Osteoblast (primary cell): Measurements from ENCODE around the gene CD300LB. TPM values are rescaled to one million over a fixed set of nuclear protein-coding genes. Genes with fewer than 3 reads are reported as not detected.
"Not testable (repeated sequence)": the region's sequence is repeated elsewhere in the genome, so short reads cannot be mapped to it uniquely, and the experiment has no call there.

Experiments
- DNase-seq: peaks from one replicate; pipeline ENCODE4 v3.0.0; 2011; ENCODE audit warnings: low spot score, mixed read lengths; ENCODE audit not compliant: insufficient read length; ENCODE audit errors: missing footprints
- H2AFZ ChIP-seq: 2 replicates; pipeline ENCODE4 v1.6.0; 2011; ENCODE audit warnings: mild to moderate bottlenecking, low read length
- H3K27ac ChIP-seq: 2 replicates; pipeline ENCODE4 v1.5.1; 2011; ENCODE audit warnings: mild to moderate bottlenecking, low read depth, low read length, moderate library complexity
- H3K27me3 ChIP-seq: 2 replicates; pipeline ENCODE4 v1.6.0; 2012; ENCODE audit warnings: mild to moderate bottlenecking, control low read depth, inconsistent platforms, low read length, moderate library complexity; ENCODE audit not compliant: insufficient read depth
- H3K36me3 ChIP-seq: 2 replicates; pipeline ENCODE4 v1.5.1; 2011; ENCODE audit warnings: mild to moderate bottlenecking, low read length, control low read depth, moderate library complexity; ENCODE audit not compliant: insufficient read depth
- H3K4me1 ChIP-seq: 2 replicates; pipeline ENCODE4 v1.5.1; 2011; ENCODE audit warnings: mild to moderate bottlenecking, low read length, control low read depth, moderate library complexity; ENCODE audit not compliant: insufficient read depth
- H3K4me2 ChIP-seq: 2 replicates; pipeline ENCODE4 v1.6.0; 2011; ENCODE audit warnings: mild to moderate bottlenecking, low read length; ENCODE audit not compliant: insufficient read depth
- H3K4me3 ChIP-seq: fragments of 200-600 bp; sonication (generic); 3 replicates; pipeline ENCODE4 v1.5.1; 2012; ENCODE audit warnings: mild to moderate bottlenecking, low read length, inconsistent platforms; ENCODE audit not compliant: insufficient read depth
- H3K79me2 ChIP-seq: 2 replicates; pipeline ENCODE4 v1.6.0; 2012; ENCODE audit warnings: mild to moderate bottlenecking, low read length, control low read depth, inconsistent platforms; ENCODE audit not compliant: insufficient read depth
- H3K9me3 ChIP-seq: 2 replicates; pipeline ENCODE4 v1.5.1; 2011; ENCODE audit warnings: low read depth, low read length, control low read depth
- H4K20me1 ChIP-seq: 2 replicates; pipeline ENCODE4 v1.6.0; 2012; ENCODE audit warnings: mild to moderate bottlenecking, low read length, control low read depth; ENCODE audit not compliant: insufficient read depth
- total RNA-seq: library from RNA; depleted of rRNA; stranded (reverse); fragments of >200 nt; gene quantifications from 2 replicates; pipeline ENCODE4 v1.2.3, GENCODE V29; 2012
- TF ChIP-seq, protein P1 (sequence below): IDR thresholded peaks from 2 replicates; pipeline ENCODE4 v1.5.1; 2011; ENCODE audit warnings: mild to moderate bottlenecking, low read depth, low read length, moderate library complexity; ENCODE audit errors: extremely low read depth

Gene CD300LB
- not detected in 2 replicates for total RNA-seq

DNA sequence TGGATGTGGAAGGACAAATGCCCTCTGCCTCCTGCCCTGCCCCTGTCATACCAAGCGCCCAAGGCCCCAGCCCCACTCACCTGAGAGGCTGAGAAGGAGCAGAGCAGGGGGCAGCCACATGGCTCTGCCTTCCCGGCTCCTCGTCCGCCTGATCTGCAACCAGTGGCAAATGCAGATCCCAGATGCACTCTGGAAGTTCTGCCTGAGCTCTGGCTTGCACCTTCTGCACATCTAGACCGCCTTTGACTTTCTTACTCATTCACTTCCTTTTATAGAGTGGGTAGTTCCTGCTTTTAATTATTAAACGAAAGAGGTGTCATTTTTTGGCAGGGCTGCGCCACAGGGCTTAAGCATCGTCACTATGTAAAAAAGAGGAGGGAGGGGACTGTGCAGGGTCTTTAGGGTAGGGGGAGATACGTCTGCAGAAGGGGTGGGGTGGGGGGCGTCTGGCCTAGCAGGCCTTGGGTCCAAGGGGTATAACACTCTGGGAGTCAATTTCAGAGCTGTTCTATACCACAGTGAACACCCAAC, at the start of gene CD300LB:
TSS of gene CD300LB (minus strand) at position 245 of the 531 bp plus-strand sequence. CDS start at position 120, 125 bp downstream.
- H2AFZ ChIP-seq: no peak within 1 kb of the TSS
- no peak within 1 kb of the TSS for H3K4me2 ChIP-seq
- H3K36me3 ChIP-seq: no peaks in the 10 kb centered on the region
- DNase-seq: no peak
- no peak within 1 kb of the TSS for H3K27ac ChIP-seq
- H3K4me3 ChIP-seq: no peak within 1 kb of the TSS
- no peaks in the 10 kb centered on the region for H3K27me3 ChIP-seq
- no peaks in the 10 kb centered on the region for H3K79me2 ChIP-seq
- no peaks in the 10 kb centered on the region for H3K9me3 ChIP-seq
- TF ChIP-seq, protein P1, sequence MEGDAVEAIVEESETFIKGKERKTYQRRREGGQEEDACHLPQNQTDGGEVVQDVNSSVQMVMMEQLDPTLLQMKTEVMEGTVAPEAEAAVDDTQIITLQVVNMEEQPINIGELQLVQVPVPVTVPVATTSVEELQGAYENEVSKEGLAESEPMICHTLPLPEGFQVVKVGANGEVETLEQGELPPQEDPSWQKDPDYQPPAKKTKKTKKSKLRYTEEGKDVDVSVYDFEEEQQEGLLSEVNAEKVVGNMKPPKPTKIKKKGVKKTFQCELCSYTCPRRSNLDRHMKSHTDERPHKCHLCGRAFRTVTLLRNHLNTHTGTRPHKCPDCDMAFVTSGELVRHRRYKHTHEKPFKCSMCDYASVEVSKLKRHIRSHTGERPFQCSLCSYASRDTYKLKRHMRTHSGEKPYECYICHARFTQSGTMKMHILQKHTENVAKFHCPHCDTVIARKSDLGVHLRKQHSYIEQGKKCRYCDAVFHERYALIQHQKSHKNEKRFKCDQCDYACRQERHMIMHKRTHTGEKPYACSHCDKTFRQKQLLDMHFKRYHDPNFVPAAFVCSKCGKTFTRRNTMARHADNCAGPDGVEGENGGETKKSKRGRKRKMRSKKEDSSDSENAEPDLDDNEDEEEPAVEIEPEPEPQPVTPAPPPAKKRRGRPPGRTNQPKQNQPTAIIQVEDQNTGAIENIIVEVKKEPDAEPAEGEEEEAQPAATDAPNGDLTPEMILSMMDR: no peak
- H3K4me1 ChIP-seq: no peaks in the 10 kb centered on the region
- H4K20me1 ChIP-seq: no peaks in the 10 kb centered on the region

DNA sequence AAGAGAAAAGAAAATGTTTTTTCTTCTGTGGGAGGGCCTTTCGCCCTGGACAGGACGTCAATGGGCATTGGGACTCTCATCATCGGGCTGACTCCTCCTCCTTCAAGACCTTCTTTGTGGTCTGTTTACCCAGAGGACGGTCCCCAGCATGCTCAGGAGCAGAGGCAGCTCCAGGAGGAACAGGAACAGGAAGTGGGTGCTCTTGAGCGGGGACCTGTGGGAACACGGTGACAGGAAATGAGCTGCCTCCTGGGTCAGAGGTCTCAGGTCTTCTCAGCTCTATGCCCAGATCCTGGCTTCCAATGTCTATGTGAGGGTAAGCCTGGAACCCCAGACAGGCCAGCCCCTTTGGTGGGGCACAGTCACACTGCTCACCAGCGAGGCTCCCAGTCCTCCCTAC, 48.6 kb upstream of the CD300LB start:
- no peak overlapping the region for H3K27ac ChIP-seq
- H3K4me3 ChIP-seq: no peak overlapping the region
- H3K9me3 ChIP-seq: no peaks in the 10 kb centered on the region
- no peaks in the 10 kb centered on the region for H3K36me3 ChIP-seq
- H4K20me1 ChIP-seq: no peaks in the 10 kb centered on the region
- H3K27me3 ChIP-seq: no peaks in the 10 kb centered on the region
- TF ChIP-seq, protein P1: no peak
- H3K4me1 ChIP-seq: no peaks in the 10 kb centered on the region
- no peaks in the 10 kb centered on the region for H3K79me2 ChIP-seq
- DNase-seq: no peak
- H3K4me2 ChIP-seq: no peak overlapping the region
- no peak overlapping the region for H2AFZ ChIP-seq

DNA sequence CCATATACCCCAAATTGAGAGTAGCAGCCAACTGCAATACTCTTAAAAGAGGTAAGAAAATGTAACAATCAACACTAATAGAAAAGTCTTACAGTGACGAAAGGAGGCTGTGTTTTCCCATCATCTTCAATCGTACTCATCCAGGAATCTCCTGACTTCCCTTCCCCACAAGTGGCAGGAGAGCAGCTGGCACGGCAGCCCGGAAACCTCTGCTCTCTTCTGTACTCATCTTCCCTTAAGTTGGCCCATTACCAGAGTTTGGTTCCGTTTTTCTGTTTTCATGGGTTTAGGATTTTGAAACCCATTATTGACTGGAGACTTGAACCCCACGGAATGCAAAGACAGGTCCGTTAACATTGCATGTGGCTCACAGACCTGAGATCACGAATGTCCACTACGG, 47.7 kb upstream of the CD300LB start:
- Histone ChIP-seq H3K79me2 (no peaks in the 10 kb centered on the region), H3K36me3 (no peaks in the 10 kb centered on the region), H3K4me2 (no peak overlapping the region), H3K4me3 (no peak overlapping the region), H4K20me1 (no peaks in the 10 kb centered on the region), H3K9me3 (no peaks in the 10 kb centered on the region), H3K4me1 (no peaks in the 10 kb centered on the region), H2AFZ (no peak overlapping the region), H3K27me3 (no peaks in the 10 kb centered on the region), H3K27ac (no peak overlapping the region)
- DNase-seq: no peak
- TF ChIP-seq, protein P1: no peak

DNA sequence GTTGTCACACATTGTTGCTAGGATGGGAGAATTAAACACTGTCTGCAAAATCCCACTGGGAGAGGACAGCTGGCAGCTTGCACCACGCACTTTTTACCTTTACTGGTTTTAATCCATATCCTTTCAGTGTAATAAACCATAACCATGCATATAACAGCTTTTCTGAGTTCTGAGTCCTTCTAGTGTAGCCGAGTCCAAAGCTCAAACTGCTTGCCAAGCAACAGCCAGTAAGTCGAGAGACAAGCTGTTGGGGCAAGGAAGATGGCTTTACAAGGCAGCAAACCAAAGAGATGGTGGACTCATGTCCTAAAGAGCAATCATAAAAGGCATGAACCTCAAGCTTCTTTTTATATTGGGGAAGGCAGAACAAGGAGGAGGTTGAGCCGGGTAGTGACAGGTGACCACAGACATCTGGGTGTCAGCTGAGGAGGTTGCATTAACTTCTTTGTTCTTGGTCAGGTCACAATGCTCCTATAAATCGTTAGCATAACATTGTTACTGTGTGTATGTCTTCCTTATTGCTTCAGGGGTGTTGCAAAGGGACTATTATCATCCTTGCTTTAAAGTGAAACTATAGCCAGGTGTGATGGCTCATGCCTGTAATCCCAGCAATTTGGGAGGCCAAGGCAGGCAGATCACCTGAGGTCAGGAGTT, 43.3 kb upstream of the CD300LB start:
- DNase-seq: no peak

DNA sequence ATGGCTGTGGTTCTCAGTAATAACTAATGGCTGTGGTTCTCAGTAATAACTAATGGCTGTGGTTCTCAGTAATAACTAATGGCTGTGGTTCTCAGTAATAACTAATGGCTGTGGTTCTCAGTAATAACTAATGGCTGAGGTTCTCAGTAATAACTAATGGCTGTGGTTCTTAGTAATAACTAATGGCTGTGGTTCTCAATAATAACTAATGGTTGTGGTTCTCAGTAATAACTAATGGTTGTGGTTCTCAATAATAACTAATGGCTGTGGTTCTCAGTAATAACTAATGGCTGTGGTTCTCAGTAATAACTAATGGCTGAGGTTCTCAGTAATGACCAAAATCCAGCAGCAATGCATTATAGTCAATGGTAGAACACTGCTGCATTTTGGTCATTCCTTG, 42.4 kb upstream of the CD300LB start:
- H3K4me1 ChIP-seq: peaks cover 14% of the 10 kb centered on the region
- not testable (repeated sequence) for DNase-seq, H3K9me3 ChIP-seq, H3K4me3 ChIP-seq, H3K79me2 ChIP-seq, H3K27ac ChIP-seq, H3K4me2 ChIP-seq, H3K27me3 ChIP-seq, H3K36me3 ChIP-seq, H4K20me1 ChIP-seq, H2AFZ ChIP-seq

More for the DNA sequence above, 43.3 kb upstream of the CD300LB start:
- no peak overlapping the region for H3K4me3 ChIP-seq
- no peaks in the 10 kb centered on the region for H3K79me2 ChIP-seq
- H3K27ac ChIP-seq: no peak overlapping the region
- H3K4me1 ChIP-seq: peaks cover 8% of the 10 kb centered on the region
- no peaks in the 10 kb centered on the region for H3K36me3 ChIP-seq
- TF ChIP-seq, protein P1: no peak
- H4K20me1 ChIP-seq: no peaks in the 10 kb centered on the region
- no peak overlapping the region for H2AFZ ChIP-seq
- peaks cover 5% of the 10 kb centered on the region for H3K27me3 ChIP-seq
- H3K4me2 ChIP-seq: no peak overlapping the region
- H3K9me3 ChIP-seq: peaks cover 4% of the 10 kb centered on the region
